Measurements from ENCODE around the gene DHCR7. TPM values are rescaled to one million over a fixed set of nuclear protein-coding genes. Genes with fewer than 3 reads are reported as not detected.

The DHCR7 gene
- total and polyA plus RNA-seq, 4 donors = 32.3 to 115 (median 72.4) TPM

DNA sequence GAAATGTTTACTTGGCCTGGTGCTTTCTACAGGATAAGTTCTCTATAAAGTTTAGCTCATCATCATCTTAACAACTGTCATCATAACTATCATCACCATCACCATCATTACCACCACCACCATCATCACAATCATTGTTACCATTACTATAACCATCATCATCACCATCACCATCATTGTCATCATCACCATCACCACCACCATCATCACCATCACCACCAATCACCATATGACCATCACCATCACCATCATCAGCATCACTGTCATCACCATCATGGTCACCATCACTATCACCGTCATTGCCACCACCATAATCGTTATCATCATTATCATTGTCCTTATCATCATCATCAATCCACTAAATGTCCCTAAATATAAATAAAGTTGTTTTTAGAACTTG, 54.9 kb downstream of the DHCR7 start:
- Histone ChIP-seq H3K27me3 (ENCODE audit: control insufficient read depth, insufficient read depth, low read length) (peaks cover 2% of the 10 kb centered on the region), H3K9me3 (ENCODE audit: control insufficient read depth, insufficient read depth, low read length) (no peaks in the 10 kb centered on the region), H3K27ac (ENCODE audit: low read depth, low read length) (no peak overlapping the region), H3K4me3 (ENCODE audit: low read depth, low read length) (no peak overlapping the region), H3K4me1 (ENCODE audit: control insufficient read depth, insufficient read depth, low read length) (no peaks in the 10 kb centered on the region), H3K36me3 (ENCODE audit: control insufficient read depth, insufficient read depth, low read length) (no peaks in the 10 kb centered on the region)
- no CpG with 5 or more reads among the region's 2 CpGs for WGBS (ENCODE audit: insufficient coverage)
- no peak for DNase-seq (ENCODE audit: low read depth in 4 of 6, low spot score in 6 of 6)

DNA sequence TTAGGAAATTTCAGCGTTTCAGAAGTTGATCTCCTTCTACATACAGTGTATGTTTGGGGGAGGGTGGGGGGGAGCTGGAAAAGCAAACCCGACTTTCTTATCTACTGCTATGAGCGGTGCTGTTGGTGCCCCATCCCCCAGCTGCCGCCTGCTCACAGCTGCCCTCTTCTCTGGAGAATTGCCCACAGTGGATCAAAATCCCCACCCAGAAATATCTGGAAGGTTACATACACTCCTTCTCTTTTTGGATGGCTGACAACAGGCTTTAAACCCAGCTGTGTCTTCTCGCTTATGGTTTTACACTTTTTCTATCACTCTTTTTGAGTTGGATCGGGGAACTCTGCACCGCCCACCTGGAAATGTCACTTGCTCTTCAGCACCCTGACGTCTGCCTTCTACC, 56.4 kb downstream of the DHCR7 start:
- Histone ChIP-seq H3K4me3 (ENCODE audit: low read depth, low read length) (no peak overlapping the region), H3K27ac (ENCODE audit: low read depth, low read length) (no peak overlapping the region), H3K9me3 (ENCODE audit: control insufficient read depth, insufficient read depth, low read length) (no peaks in the 10 kb centered on the region), H3K36me3 (ENCODE audit: control insufficient read depth, insufficient read depth, low read length) (no peaks in the 10 kb centered on the region), H3K4me1 (ENCODE audit: control insufficient read depth, insufficient read depth, low read length) (no peaks in the 10 kb centered on the region), H3K27me3 (ENCODE audit: control insufficient read depth, insufficient read depth, low read length) (peaks cover 2% of the 10 kb centered on the region)
- 78% methylated on average over 5 of the region's 8 CpGs for WGBS (ENCODE audit: insufficient coverage)
- DNase-seq (ENCODE audit: low read depth in 4 of 6, low spot score in 6 of 6) = no peak

DNA sequence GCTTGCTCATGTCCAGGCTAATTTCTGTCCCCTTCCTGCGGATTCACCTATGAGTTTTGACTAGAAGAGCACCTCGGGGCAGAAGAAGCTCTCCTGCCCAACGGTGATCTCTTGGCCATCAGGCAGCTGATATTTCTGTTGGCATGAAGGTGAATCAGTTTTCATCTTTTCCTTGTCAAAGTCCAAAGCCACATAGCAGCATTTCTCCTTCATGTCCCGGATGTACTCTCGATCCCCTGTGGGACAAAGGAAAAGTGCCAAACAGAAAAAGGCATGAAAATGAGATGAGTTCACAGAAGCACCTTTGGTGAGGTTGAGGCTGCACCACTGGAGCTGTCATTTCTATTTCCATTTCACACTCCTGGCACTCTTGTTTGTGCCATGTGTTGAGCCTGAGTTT, 56.8 kb downstream of the DHCR7 start:
- DNase-seq (ENCODE audit: low read depth in 4 of 6, low spot score in 6 of 6) = no peak
- WGBS (ENCODE audit: insufficient coverage) = 77% methylated on average over 4 of the region's 5 CpGs
- no peaks in the 10 kb centered on the region for H3K9me3 ChIP-seq (ENCODE audit: control insufficient read depth, insufficient read depth, low read length)

DNA sequence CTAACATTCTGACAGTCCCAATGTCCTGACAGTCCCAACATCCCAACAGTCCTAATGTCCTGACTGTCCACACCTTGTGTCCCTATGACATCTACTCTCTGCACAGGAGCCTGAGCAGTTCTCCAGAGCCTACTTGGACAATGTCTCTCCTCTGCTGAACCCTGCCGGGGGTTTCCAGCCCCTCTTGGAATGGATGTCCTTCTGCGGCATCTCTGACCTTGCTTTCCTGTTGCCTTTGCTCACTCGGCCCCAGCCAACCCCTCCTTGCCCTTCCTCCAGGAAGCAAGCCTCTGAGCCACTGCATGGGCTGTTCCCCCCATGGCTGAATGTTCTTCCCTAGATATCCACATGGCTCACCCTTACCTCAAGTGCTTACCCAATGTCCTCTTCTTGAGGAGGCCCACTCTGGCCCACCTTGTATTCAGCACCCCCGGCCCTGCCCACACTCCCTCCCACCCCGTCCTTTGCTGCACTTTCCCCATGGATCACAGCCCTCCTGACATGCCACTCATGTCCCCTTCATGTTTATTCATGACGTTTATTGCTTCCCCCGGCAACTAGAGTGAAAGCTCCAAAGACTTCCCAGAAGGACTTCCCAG, 59.5 kb downstream of the DHCR7 start:
- no peaks in the 10 kb centered on the region for H3K36me3 ChIP-seq (ENCODE audit: control insufficient read depth, insufficient read depth, low read length)
- no peaks in the 10 kb centered on the region for H3K4me1 ChIP-seq (ENCODE audit: control insufficient read depth, insufficient read depth, low read length)
- H3K9me3 ChIP-seq (ENCODE audit: control insufficient read depth, insufficient read depth, low read length) = no peaks in the 10 kb centered on the region
- H3K27me3 ChIP-seq (ENCODE audit: control insufficient read depth, insufficient read depth, low read length) = peaks cover 2% of the 10 kb centered on the region
- 81% methylated on average over 7 of the region's 7 CpGs for whole genome bisulfite sequencing (ENCODE audit: insufficient coverage)
- H3K4me3 ChIP-seq (ENCODE audit: low read depth, low read length) = no peak overlapping the region
- no peak overlapping the region for H3K27ac ChIP-seq (ENCODE audit: low read depth, low read length)
- DNase-seq (ENCODE audit: low read depth in 4 of 6, low spot score in 6 of 6) = no peak

More for the DNA sequence above, 56.8 kb downstream of the DHCR7 start:
- Histone ChIP-seq H3K27ac (ENCODE audit: low read depth, low read length) (no peak overlapping the region), H3K4me3 (ENCODE audit: low read depth, low read length) (no peak overlapping the region), H3K4me1 (ENCODE audit: control insufficient read depth, insufficient read depth, low read length) (no peaks in the 10 kb centered on the region), H3K27me3 (ENCODE audit: control insufficient read depth, insufficient read depth, low read length) (peaks cover 2% of the 10 kb centered on the region), H3K36me3 (ENCODE audit: control insufficient read depth, insufficient read depth, low read length) (no peaks in the 10 kb centered on the region)

DNA sequence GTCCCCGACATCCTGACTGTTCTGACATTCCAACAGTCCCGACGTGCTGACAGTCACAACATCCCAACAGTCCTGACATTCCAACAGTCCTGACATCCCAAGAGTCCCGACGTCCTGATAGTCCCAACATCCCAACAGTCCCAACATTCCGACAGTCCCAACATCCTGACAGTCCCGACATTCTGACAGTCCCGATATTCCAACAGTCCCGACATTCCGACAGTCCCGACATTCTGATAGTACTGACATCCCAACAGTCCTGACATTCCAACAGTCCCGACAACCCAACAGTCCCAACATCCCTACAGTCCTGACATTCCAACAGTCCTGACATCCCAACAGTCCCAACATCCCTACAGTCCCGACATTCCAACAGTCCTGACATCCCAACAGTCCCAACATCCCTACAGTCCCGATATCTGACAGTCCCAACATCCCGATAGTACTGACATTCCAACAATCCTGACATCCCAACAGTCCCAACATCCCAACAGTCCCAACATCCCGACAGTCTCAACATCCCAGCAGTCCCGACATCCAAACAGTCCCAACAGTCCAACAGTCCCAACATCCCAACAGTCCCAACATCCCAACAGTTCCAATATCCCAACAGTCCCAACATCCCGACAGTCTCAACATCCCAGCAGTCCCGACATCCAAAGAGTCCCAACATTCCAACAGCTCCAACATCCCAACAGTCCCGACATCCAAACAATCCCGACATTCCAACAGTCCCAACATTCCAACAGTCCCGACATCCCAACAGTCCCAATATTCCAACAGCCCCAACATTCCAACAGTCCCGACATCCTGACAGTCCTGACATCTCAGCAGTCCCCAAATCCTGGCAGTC, 60.2 kb downstream of the DHCR7 start:
- WGBS (ENCODE audit: insufficient coverage) = 86% methylated on average over 23 of the region's 23 CpGs

DNA sequence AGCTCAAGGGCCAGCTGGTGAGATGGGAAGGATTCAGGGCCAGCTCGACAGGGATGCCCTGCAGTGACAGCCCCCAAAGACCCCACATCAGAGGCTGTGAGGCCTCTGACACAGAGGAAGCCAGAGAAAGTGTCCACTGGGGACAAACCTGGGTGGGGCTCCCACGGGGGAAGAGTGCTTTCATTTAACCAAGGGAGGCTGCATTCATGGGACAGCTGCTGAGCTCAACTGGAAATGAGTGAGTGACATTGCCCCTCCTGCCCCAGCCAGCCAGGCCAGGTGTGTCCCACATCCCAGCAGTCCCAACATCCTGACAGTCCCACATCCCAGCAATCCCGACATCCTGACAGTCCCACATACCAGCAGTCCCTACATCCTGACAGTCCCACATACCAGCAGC, 61.0 kb downstream of the DHCR7 start:
- H3K27me3 ChIP-seq (ENCODE audit: control insufficient read depth, insufficient read depth, low read length) = peaks cover 2% of the 10 kb centered on the region

More for the DNA sequence above, 60.2 kb downstream of the DHCR7 start:
- Histone ChIP-seq H3K9me3 (ENCODE audit: control insufficient read depth, insufficient read depth, low read length) (no peaks in the 10 kb centered on the region), H3K4me1 (ENCODE audit: control insufficient read depth, insufficient read depth, low read length) (no peaks in the 10 kb centered on the region), H3K36me3 (ENCODE audit: control insufficient read depth, insufficient read depth, low read length) (no peaks in the 10 kb centered on the region), H3K27ac (ENCODE audit: low read depth, low read length) (no peak overlapping the region), H3K4me3 (ENCODE audit: low read depth, low read length) (no peak overlapping the region), H3K27me3 (ENCODE audit: control insufficient read depth, insufficient read depth, low read length) (peaks cover 2% of the 10 kb centered on the region)
- no peak for DNase-seq (ENCODE audit: low read depth in 4 of 6, low spot score in 6 of 6)

DNA sequence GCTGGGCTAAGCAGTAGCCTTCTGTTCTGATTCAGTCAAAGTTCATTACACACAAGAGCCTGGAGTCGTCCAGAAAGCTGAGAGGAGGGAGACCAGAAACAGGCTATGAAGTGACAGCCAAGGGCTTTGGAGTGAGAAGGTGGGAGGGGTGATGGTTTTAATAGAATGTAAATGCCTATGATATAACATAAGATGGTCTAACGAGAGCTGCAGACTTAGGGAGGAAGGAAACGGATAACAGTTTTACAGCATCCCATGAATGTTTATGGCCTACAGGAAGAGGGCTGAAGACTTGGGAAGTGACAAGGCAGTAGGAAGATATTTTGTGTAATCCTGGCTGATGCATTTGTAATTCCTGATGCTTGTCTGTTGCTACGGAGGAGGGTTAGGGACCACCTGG, 62.0 kb downstream of the DHCR7 start:
- no peak overlapping the region for H3K27ac ChIP-seq (ENCODE audit: low read depth, low read length)
- 59% methylated on average over 4 of the region's 4 CpGs for WGBS (ENCODE audit: insufficient coverage)
- H3K4me3 ChIP-seq (ENCODE audit: low read depth, low read length) = no peak overlapping the region
- DNase-seq (ENCODE audit: low read depth in 4 of 6, low spot score in 6 of 6) = no peak
- no peaks in the 10 kb centered on the region for H3K27me3 ChIP-seq (ENCODE audit: control insufficient read depth, insufficient read depth, low read length)
- H3K9me3 ChIP-seq (ENCODE audit: control insufficient read depth, insufficient read depth, low read length) = no peaks in the 10 kb centered on the region
- H3K4me1 ChIP-seq (ENCODE audit: control insufficient read depth, insufficient read depth, low read length) = no peaks in the 10 kb centered on the region
- no peaks in the 10 kb centered on the region for H3K36me3 ChIP-seq (ENCODE audit: control insufficient read depth, insufficient read depth, low read length)

More for the DNA sequence above, 61.0 kb downstream of the DHCR7 start:
- DNase-seq (ENCODE audit: low read depth in 4 of 6, low spot score in 6 of 6) = no peak
- Histone ChIP-seq H3K27ac (ENCODE audit: low read depth, low read length) (no peak overlapping the region), H3K4me3 (ENCODE audit: low read depth, low read length) (no peak overlapping the region), H3K9me3 (ENCODE audit: control insufficient read depth, insufficient read depth, low read length) (no peaks in the 10 kb centered on the region), H3K36me3 (ENCODE audit: control insufficient read depth, insufficient read depth, low read length) (no peaks in the 10 kb centered on the region), H3K4me1 (ENCODE audit: control insufficient read depth, insufficient read depth, low read length) (no peaks in the 10 kb centered on the region)
- 78% methylated on average over 3 of the region's 3 CpGs for WGBS (ENCODE audit: insufficient coverage)

DNA sequence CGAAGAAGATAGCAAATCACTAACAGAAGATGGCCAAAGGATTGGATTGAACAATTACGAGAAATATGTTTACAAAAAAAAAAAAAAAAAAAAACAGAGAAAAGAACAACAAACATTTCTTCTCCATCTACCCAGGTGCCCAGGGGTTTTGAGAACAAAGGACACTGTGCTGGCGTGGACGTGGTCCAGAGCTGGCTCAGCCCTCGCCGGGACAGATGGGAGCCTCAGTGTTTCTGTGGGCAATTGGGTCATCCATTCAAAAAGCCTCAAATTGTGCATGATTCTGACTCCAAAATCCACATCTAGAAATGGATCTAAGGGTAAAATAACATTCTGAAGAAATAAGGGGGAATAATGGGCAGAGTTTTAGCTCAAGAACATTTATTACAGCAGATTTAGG, 63.1 kb downstream of the DHCR7 start:
- H3K4me3 ChIP-seq (ENCODE audit: low read depth, low read length) = no peak overlapping the region
- no peaks in the 10 kb centered on the region for H3K36me3 ChIP-seq (ENCODE audit: control insufficient read depth, insufficient read depth, low read length)
- WGBS (ENCODE audit: insufficient coverage) = 75% methylated on average over 4 of the region's 6 CpGs
- no peaks in the 10 kb centered on the region for H3K4me1 ChIP-seq (ENCODE audit: control insufficient read depth, insufficient read depth, low read length)
- no peak overlapping the region for H3K27ac ChIP-seq (ENCODE audit: low read depth, low read length)
- H3K27me3 ChIP-seq (ENCODE audit: control insufficient read depth, insufficient read depth, low read length) = no peaks in the 10 kb centered on the region
- no peak for DNase-seq (ENCODE audit: low read depth in 4 of 6, low spot score in 6 of 6)
- H3K9me3 ChIP-seq (ENCODE audit: control insufficient read depth, insufficient read depth, low read length) = no peaks in the 10 kb centered on the region

DNA sequence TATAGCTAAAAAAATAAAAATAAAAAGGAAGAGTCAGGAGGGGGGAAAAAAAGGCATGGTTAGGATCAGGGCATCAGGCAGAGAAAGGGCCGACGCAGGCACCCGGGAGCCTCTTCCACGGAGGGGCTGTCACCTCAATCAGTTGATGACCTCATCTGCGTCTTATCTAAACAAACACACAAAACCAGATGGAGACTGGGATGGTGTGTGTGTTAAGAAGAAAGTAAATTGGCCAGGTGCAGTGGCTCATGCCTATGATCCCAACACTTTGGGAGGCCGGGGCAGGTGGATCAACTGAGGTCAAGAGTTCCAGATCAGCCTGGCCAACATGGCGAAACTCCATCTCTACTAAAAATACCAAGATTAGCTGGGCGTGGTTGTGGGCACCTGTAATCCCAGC, 63.6 kb downstream of the DHCR7 start:
- no peak for DNase-seq (ENCODE audit: low read depth in 4 of 6, low spot score in 6 of 6)
- Histone ChIP-seq H3K4me3 (ENCODE audit: low read depth, low read length) (no peak overlapping the region), H3K4me1 (ENCODE audit: control insufficient read depth, insufficient read depth, low read length) (no peaks in the 10 kb centered on the region), H3K27ac (ENCODE audit: low read depth, low read length) (no peak overlapping the region), H3K27me3 (ENCODE audit: control insufficient read depth, insufficient read depth, low read length) (no peaks in the 10 kb centered on the region), H3K36me3 (ENCODE audit: control insufficient read depth, insufficient read depth, low read length) (no peaks in the 10 kb centered on the region), H3K9me3 (ENCODE audit: control insufficient read depth, insufficient read depth, low read length) (no peaks in the 10 kb centered on the region)
- 86% methylated on average over 1 of the region's 8 CpGs for WGBS (ENCODE audit: insufficient coverage)

Data from spinal cord (tissue), 10 donors.